Measurements from ENCODE around the gene ACSL5.
"Not testable (repeated sequence)": the region's sequence is repeated elsewhere in the genome, so short reads cannot be mapped to it uniquely, and the experiment has no call there.

Gene ACSL5

GRCh38 chr10:112366992-112367391 lies 6.9 kb upstream of the ACSL5 start:
- DNase-seq: no peak
- TF ChIP-seq CTCF (IDR thresholded peaks at IDR 0.05; ENCODE audit: low read depth, low read length): no peak
- H3K36me3 ChIP-seq: no peaks in the 10 kb centered on the region
- H3K27me3 ChIP-seq: no peaks in the 10 kb centered on the region
- H3K9me3 ChIP-seq: no peaks in the 10 kb centered on the region; the same call in 1 of the 2 replicates
- H3K4me3 ChIP-seq (ENCODE audit: low read depth, low read length): no peak overlapping the region
- no peaks in the 10 kb centered on the region for H3K4me1 ChIP-seq

- no peaks in the 10 kb centered on the region for H3K4me1 ChIP-seq
- DNase-seq: no peak
- no peak overlapping the region for H3K4me3 ChIP-seq (ENCODE audit: low read depth, low read length)
- no peaks in the 10 kb centered on the region; the same call in 1 of the 2 replicates for H3K9me3 ChIP-seq
- H3K36me3 ChIP-seq: no peaks in the 10 kb centered on the region
- no peak for TF ChIP-seq CTCF (IDR thresholded peaks at IDR 0.05; ENCODE audit: low read depth, low read length)
- H3K27me3 ChIP-seq: no peaks in the 10 kb centered on the region
Observed at GRCh38 chr10:112367516-112367915, 6.4 kb upstream of the ACSL5 start.

- Histone ChIP-seq H3K27me3 (no peaks in the 10 kb centered on the region), H3K36me3 (no peaks in the 10 kb centered on the region), H3K9me3 (no peaks in the 10 kb centered on the region; the same call in 1 of the 2 replicates), H3K4me3 (ENCODE audit: low read depth, low read length) (no peak overlapping the region), H3K4me1 (no peaks in the 10 kb centered on the region)
- no peak for DNase-seq
- TF ChIP-seq CTCF (IDR thresholded peaks at IDR 0.05; ENCODE audit: low read depth, low read length): no peak
Observed at GRCh38 chr10:112369495-112370423, 4.2 kb upstream of the ACSL5 start.

GRCh38 chr10:112370424-112370819 lies 3.5 kb upstream of the ACSL5 start:
- Histone ChIP-seq H3K27me3 (no peaks in the 10 kb centered on the region), H3K9me3 (no peaks in the 10 kb centered on the region; the same call in 1 of the 2 replicates), H3K36me3 (no peaks in the 10 kb centered on the region), H3K4me1 (no peaks in the 10 kb centered on the region), H3K4me3 (ENCODE audit: low read depth, low read length) (no peak overlapping the region)
- DNase-seq: no peak
- no peak for TF ChIP-seq CTCF (IDR thresholded peaks at IDR 0.05; ENCODE audit: low read depth, low read length)

GRCh38 chr10:112371326-112371725 lies 2.6 kb upstream of the ACSL5 start:
- not testable (repeated sequence) for H3K36me3 ChIP-seq; H3K27me3 ChIP-seq; H3K4me3 ChIP-seq (ENCODE audit: low read depth, low read length); DNase-seq; H3K9me3 ChIP-seq; H3K4me1 ChIP-seq

- not testable (repeated sequence) for DNase-seq; H3K4me3 ChIP-seq (ENCODE audit: low read depth, low read length); H3K4me1 ChIP-seq; H3K27me3 ChIP-seq; H3K36me3 ChIP-seq; H3K9me3 ChIP-seq
Observed at GRCh38 chr10:112372182-112372810, 1.6 kb upstream of the ACSL5 start.

All from BE2C (cell line).